Esophagus muscularis mucosa (tissue), 4 donors: ENCODE measurements around the gene KCNJ15. TPM values are rescaled to one million over a fixed set of nuclear protein-coding genes. Genes with fewer than 3 reads are reported as not detected.

ENCODE experiments used
- DNase-seq: peaks from one replicate; pipeline ENCODE4 v3.0.0-alpha.2; 2017; ENCODE audit errors: extremely low spot score
- H3K27ac ChIP-seq, 4 donors: fragments of 200-600 bp; sonication (generic); replicated peaks in 1 of 4; 1 replicate in 3 of 4; 2 replicates in 1 of 4; pipeline ENCODE4 v1.5.1; 2016 to 2019; ENCODE audit warnings: mild to moderate bottlenecking in 1 of 4
- H3K27me3 ChIP-seq, 4 donors: fragments of 200-600 bp; sonication (generic); one replicate each; pipeline versions ENCODE4 v1.5.1 to v1.6.0; 2016 to 2019
- H3K36me3 ChIP-seq, 4 donors: fragments of 200-600 bp; sonication (generic); one replicate each; pipeline ENCODE4 v1.5.1; 2016 to 2019
- H3K4me1 ChIP-seq, 4 donors: fragments of 200-600 bp; sonication (generic); one replicate each; pipeline ENCODE4 v1.5.1; 2016 to 2019
- H3K4me3 ChIP-seq, 4 donors: fragments of 200-600 bp; sonication (generic); 1 replicate in 2 of 4; 2 replicates in 2 of 4; pipeline ENCODE4 v1.5.1; 2016 to 2019; ENCODE audit warnings: mild to moderate bottlenecking in 4 of 4, moderate library complexity in 1 of 4
- H3K9me3 ChIP-seq, 4 donors: fragments of 200-600 bp; sonication (generic); 1 replicate in 3 of 4; 2 replicates in 1 of 4; pipeline ENCODE4 v1.5.1; 2016 to 2019
- CTCF ChIP-seq, 3 experiments: fragments of 200-600 bp in 2 of 3; fragments of 450-650 bp in 1 of 3; sonication (generic) in 2 of 3; IDR thresholded peaks; one replicate each; pipeline ENCODE4 v1.5.1; 2017 to 2019; ENCODE audit warnings: antibody characterized with exemption in 3 of 3, mild to moderate bottlenecking in 2 of 3, moderate library complexity in 1 of 3
- EP300 ChIP-seq: sonication (generic); formaldehyde crosslinking; IDR thresholded peaks from one replicate; pipeline ENCODE4 v1.6.1; 2017; ENCODE audit warnings: antibody characterized with exemption
- POLR2A ChIP-seq: fragments of 450-650 bp; IDR thresholded peaks from one replicate; pipeline ENCODE4 v1.6.1; 2017; ENCODE audit warnings: antibody characterized with exemption, moderate library complexity, mild to moderate bottlenecking, low read depth
- POLR2AphosphoS5 ChIP-seq, 2 donors: sonication (generic); formaldehyde crosslinking; IDR thresholded peaks; one replicate each; pipeline ENCODE4 v1.6.1; 2017; ENCODE audit warnings: antibody characterized with exemption in 2 of 2
- WGBS: methylation state at CpG from one replicate; pipeline ENCODE4 v1.1.5; 2018; 5-methylcytosine and 5-hydroxymethylcytosine counted together
- intact Hi-C: fragments of 100-400 bp; cut with DNase I; formaldehyde crosslinking; loops from one replicate; pipeline ENCODE4 v1.15.1; 2023
- total RNA-seq, 4 donors: library from RNA; depleted of rRNA; stranded (reverse); fragments of >200 nt; gene quantifications; one replicate each; pipeline versions ENCODE4 v1.1.0 to v1.2.1, GENCODE V29; 2016

KCNJ15 gene
- total RNA-seq, 4 donors from 2014 or later: 1.2 to 1.6 TPM; not detected in 2

- peak; percentile 17 for DNase-seq
- intact Hi-C loops: no loop called here
- 77% methylated on average over 5 of the region's 5 CpGs for WGBS
- Histone ChIP-seq H3K9me3 (peaks cover 0 to 29% (median 18%) of the 10 kb centered on the region in 4 donors), H3K27ac (no peak overlapping the region), H3K36me3 (no peaks in the 10 kb centered on the region), H3K27me3 (no peaks in the 10 kb centered on the region), H3K4me3 (no peak overlapping the region), H3K4me1 (no peaks in the 10 kb centered on the region)
- TF ChIP-seq CTCF (IDR thresholded peaks at IDR 0.05): no peak
- TF ChIP-seq EP300: no peak
- TF ChIP-seq POLR2A: no peak
- no peak for TF ChIP-seq POLR2AphosphoS5 (IDR thresholded peaks at IDR 0.05)
These were observed 36.5 kb upstream of the KCNJ15 start for GRCh38 chr21:38220270-38220737.

- Histone ChIP-seq H3K27me3 (no peaks in the 10 kb centered on the region), H3K4me1 (no peaks in the 10 kb centered on the region), H3K4me3 (no peak overlapping the region), H3K9me3 (peaks cover 0 to 34% (median 21%) of the 10 kb centered on the region in 4 donors), H3K27ac (no peak overlapping the region), H3K36me3 (no peaks in the 10 kb centered on the region)
- TF ChIP-seq EP300: no peak
- no peak for TF ChIP-seq CTCF (IDR thresholded peaks at IDR 0.05)
- no peak for TF ChIP-seq POLR2A
- intact Hi-C loops: no loop called here
- DNase-seq: no peak
- WGBS: 0% methylated on average over 1 of the region's 1 CpG
These were observed 35.2 kb upstream of the KCNJ15 start for GRCh38 chr21:38221594-38221993.

GRCh38 chr21:38223893-38224540 is 32.8 kb upstream of the KCNJ15 start:
- TF ChIP-seq POLR2AphosphoS5 (IDR thresholded peaks at IDR 0.05) (no peak), POLR2A (no peak), CTCF (IDR thresholded peaks at IDR 0.05) (no peak), EP300 (no peak)
- WGBS: 92% methylated on average over 6 of the region's 6 CpGs
- intact Hi-C loops: no loop called here

GRCh38 chr21:38227401-38227800 is 29.4 kb upstream of the KCNJ15 start:
- Histone ChIP-seq H3K36me3 (no peaks in the 10 kb centered on the region), H3K9me3 (peaks cover 0 to 64% (median 55%) of the 10 kb centered on the region in 4 donors), H3K27me3 (no peaks in the 10 kb centered on the region), H3K4me3 (no peak overlapping the region), H3K27ac (no peak overlapping the region), H3K4me1 (no peaks in the 10 kb centered on the region)
- DNase-seq: no peak
- no peak for TF ChIP-seq POLR2A
- intact Hi-C loops: no loop called here

More at GRCh38 chr21:38223893-38224540, 32.8 kb upstream of the KCNJ15 start:
- H3K9me3 ChIP-seq: peaks cover 0 to 44% (median 36%) of the 10 kb centered on the region in 4 donors
- peak; percentile 42 for DNase-seq
- H3K27ac ChIP-seq: no peak overlapping the region
- no peaks in the 10 kb centered on the region for H3K4me1 ChIP-seq
- no peaks in the 10 kb centered on the region for H3K36me3 ChIP-seq
- H3K4me3 ChIP-seq: no peak overlapping the region
- H3K27me3 ChIP-seq: no peaks in the 10 kb centered on the region

- 59% methylated on average over 6 of the region's 6 CpGs for WGBS
- DNase-seq: no peak
- Histone ChIP-seq H3K36me3 (no peaks in the 10 kb centered on the region), H3K27me3 (no peaks in the 10 kb centered on the region), H3K4me1 (no peaks in the 10 kb centered on the region), H3K9me3 (peaks cover 0 to 64% (median 52%) of the 10 kb centered on the region in 4 donors), H3K27ac (no peak overlapping the region), H3K4me3 (no peak overlapping the region)
- intact Hi-C loops: no loop called here
- TF ChIP-seq EP300 (no peak), POLR2A (no peak), CTCF (IDR thresholded peaks at IDR 0.05) (no peak), POLR2AphosphoS5 (IDR thresholded peaks at IDR 0.05) (no peak)
These were observed 28.7 kb upstream of the KCNJ15 start for GRCh38 chr21:38228115-38228514.
